KMS-11 (cell line): ENCODE data around the gene RNF10.

Source experiments
- H2AFZ ChIP-seq: fragments of 200-600 bp; sonication (generic); 2 replicates; pipeline ENCODE4 v1.6.1; 2016; ENCODE audit warnings: antibody characterized with exemption, mixed run types, low read depth
- H3K27ac ChIP-seq: fragments of 200-600 bp; sonication (generic); 2 replicates; pipeline ENCODE4 v1.6.1; 2016; ENCODE audit warnings: mild to moderate bottlenecking, mixed run types
- H3K27me3 ChIP-seq: fragments of 200-600 bp; sonication (generic); 2 replicates; pipeline ENCODE4 v1.6.1; 2017; ENCODE audit warnings: mild to moderate bottlenecking, low read depth, mixed run types, moderate library complexity; ENCODE audit not compliant: insufficient read depth
- H3K36me3 ChIP-seq: fragments of 200-600 bp; sonication (generic); 2 replicates; pipeline ENCODE4 v1.6.1; 2017; ENCODE audit warnings: mild to moderate bottlenecking, mixed run types; ENCODE audit not compliant: insufficient read depth
- H3K4me1 ChIP-seq: fragments of 200-600 bp; sonication (generic); 2 replicates; pipeline ENCODE4 v1.6.1; 2016; ENCODE audit warnings: mild to moderate bottlenecking, low read depth, mixed run types; ENCODE audit not compliant: poor library complexity, severe bottlenecking
- H3K4me2 ChIP-seq: fragments of 200-600 bp; sonication (generic); 2 replicates; pipeline ENCODE4 v1.7.0; 2016; ENCODE audit warnings: mild to moderate bottlenecking, mixed run types
- H3K4me3 ChIP-seq: fragments of 200-600 bp; sonication (generic); IDR thresholded peaks from 2 replicates; pipeline ENCODE4 v1.6.1; 2017; ENCODE audit warnings: low read depth, low read length, mixed read lengths; ENCODE audit not compliant: insufficient read depth
- H3K79me2 ChIP-seq: fragments of 200-600 bp; sonication (generic); 2 replicates; pipeline ENCODE4 v1.6.1; 2016; ENCODE audit warnings: low read depth, mixed run types; ENCODE audit not compliant: insufficient read depth
- H3K9ac ChIP-seq: fragments of 200-600 bp; sonication (generic); 2 replicates; pipeline ENCODE4 v1.6.1; 2016; ENCODE audit warnings: mild to moderate bottlenecking, mixed run types
- H4K20me1 ChIP-seq: fragments of 200-600 bp; sonication (generic); 2 replicates; pipeline ENCODE4 v1.6.1; 2016; ENCODE audit warnings: mild to moderate bottlenecking, mixed run types; ENCODE audit not compliant: insufficient read depth
- TF ChIP-seq, protein P1 (sequence below): fragments of 200-600 bp; sonication (generic); conservative IDR thresholded peaks from 2 replicates; pipeline ENCODE4 v1.6.1; 2017; ENCODE audit warnings: low read depth, mild to moderate bottlenecking, antibody characterized with exemption, low read length, moderate library complexity, mixed read lengths

The RNF10 gene

DNA sequence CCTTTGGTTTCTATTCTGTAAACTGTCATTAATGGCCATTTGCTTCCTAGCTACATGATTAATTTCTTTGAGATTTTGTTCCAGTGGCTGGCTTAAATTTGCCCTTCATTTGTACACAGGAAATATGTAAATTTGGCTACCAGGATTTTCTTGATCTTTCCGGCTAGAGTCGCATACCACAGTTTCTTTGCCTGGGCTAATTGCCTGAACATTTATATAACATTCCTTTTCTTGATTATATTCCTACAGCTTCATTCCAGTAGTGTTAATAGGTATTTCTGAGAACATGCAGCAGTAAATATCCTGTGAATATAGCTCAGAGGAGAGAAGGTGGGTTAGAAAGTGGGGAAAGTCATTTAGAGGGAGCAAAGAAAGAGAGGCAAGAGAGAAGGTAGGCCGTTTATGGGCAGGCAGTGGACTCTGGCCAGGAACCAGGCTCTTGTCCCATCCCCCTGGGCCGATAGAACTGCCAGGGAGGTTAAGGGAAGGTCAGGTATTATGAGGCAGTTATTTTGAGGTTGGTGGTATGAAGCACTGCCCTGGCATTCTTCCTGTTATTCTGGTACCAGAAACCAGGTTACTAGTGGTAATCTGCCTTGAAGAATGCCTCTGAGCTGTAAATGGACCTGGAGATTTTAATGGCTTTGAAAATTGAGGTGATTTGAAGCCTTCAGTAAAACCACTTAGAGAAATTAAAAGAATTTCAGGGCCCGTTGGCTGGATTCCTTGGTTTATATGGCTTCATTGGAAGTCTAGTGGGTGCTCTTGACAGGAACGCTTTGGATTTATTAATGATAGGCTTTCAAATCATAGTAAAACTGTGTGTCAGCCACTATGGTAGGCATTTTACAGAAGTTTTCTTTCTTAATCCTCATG lies 4.4 kb downstream of the RNF10 start:
- H3K9ac ChIP-seq, result peak overlapping the region; percentile 50; the same call in 1 of the 2 replicates
- H4K20me1 ChIP-seq, result no peaks in the 10 kb centered on the region

GRCh38 chr12:120539303-120539702 lies 5.1 kb downstream of the RNF10 start:
- H3K27ac ChIP-seq, result peak overlapping the region; percentile 93
- H3K27me3 ChIP-seq, result no peaks in the 10 kb centered on the region
- no peak overlapping the region for H2AFZ ChIP-seq
- H3K9ac ChIP-seq, result peak overlapping the region; percentile 51; the same call in 1 of the 2 replicates
- no peaks in the 10 kb centered on the region for H4K20me1 ChIP-seq
- H3K36me3 ChIP-seq, result no peaks in the 10 kb centered on the region
- H3K4me3 ChIP-seq, result no peak overlapping the region
- H3K79me2 ChIP-seq, result peaks cover 98% of the 10 kb centered on the region
- peaks cover 77% of the 10 kb centered on the region for H3K4me1 ChIP-seq
- H3K4me2 ChIP-seq, result peak overlapping the region; percentile 97
- TF ChIP-seq, protein P1, sequence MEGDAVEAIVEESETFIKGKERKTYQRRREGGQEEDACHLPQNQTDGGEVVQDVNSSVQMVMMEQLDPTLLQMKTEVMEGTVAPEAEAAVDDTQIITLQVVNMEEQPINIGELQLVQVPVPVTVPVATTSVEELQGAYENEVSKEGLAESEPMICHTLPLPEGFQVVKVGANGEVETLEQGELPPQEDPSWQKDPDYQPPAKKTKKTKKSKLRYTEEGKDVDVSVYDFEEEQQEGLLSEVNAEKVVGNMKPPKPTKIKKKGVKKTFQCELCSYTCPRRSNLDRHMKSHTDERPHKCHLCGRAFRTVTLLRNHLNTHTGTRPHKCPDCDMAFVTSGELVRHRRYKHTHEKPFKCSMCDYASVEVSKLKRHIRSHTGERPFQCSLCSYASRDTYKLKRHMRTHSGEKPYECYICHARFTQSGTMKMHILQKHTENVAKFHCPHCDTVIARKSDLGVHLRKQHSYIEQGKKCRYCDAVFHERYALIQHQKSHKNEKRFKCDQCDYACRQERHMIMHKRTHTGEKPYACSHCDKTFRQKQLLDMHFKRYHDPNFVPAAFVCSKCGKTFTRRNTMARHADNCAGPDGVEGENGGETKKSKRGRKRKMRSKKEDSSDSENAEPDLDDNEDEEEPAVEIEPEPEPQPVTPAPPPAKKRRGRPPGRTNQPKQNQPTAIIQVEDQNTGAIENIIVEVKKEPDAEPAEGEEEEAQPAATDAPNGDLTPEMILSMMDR, result no peak

More for the DNA sequence above, 4.4 kb downstream of the RNF10 start:
- no peak overlapping the region for H2AFZ ChIP-seq
- peaks cover 75% of the 10 kb centered on the region for H3K4me1 ChIP-seq
- peak overlapping the region; percentile 93 for H3K27ac ChIP-seq
- no peak overlapping the region for H3K4me3 ChIP-seq
- H3K36me3 ChIP-seq, result no peaks in the 10 kb centered on the region
- peak overlapping the region; percentile 97 for H3K4me2 ChIP-seq
- H3K79me2 ChIP-seq, result peaks cover 92% of the 10 kb centered on the region
- H3K27me3 ChIP-seq, result no peaks in the 10 kb centered on the region
- TF ChIP-seq, protein P1, result no peak

DNA sequence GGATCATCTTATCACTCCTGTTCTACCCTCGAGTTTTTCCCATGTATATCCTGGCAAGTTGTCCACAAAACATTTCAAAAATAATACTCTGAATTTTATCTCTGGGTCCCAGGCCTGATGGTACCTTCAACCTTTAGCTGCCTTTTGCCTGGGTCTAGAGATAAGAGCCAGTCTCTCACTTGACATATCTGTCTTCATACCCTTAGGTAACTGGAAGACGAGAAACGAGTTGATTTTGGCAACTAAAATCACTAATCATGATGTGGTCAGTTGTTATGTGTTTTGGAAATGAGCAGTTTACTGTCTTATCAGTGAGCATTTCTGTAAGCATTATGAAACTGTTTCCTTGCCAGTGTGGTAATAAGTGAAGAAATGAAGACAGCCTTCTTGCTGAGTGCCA lies 6.3 kb downstream of the RNF10 start:
- Histone ChIP-seq H3K27ac (peak overlapping the region; percentile 93), H3K4me1 (peaks cover 77% of the 10 kb centered on the region), H3K4me2 (peak overlapping the region; percentile 97), H3K79me2 (peaks cover 98% of the 10 kb centered on the region), H3K36me3 (no peaks in the 10 kb centered on the region), H4K20me1 (no peaks in the 10 kb centered on the region), H2AFZ (no peak overlapping the region), H3K4me3 (no peak overlapping the region), H3K27me3 (no peaks in the 10 kb centered on the region), H3K9ac (peak overlapping the region; percentile 51; the same call in 1 of the 2 replicates)
- TF ChIP-seq, protein P1, result no peak

- Histone ChIP-seq H2AFZ (no peak overlapping the region), H3K4me2 (peak overlapping the region; percentile 33; the same call in 1 of the 2 replicates), H3K36me3 (peaks cover 7% of the 10 kb centered on the region; the same call in 1 of the 2 replicates), H3K4me1 (peaks cover 71% of the 10 kb centered on the region), H3K4me3 (no peak overlapping the region), H4K20me1 (peaks cover 3% of the 10 kb centered on the region; the same call in 1 of the 2 replicates), H3K9ac (no peak overlapping the region), H3K79me2 (peaks cover 98% of the 10 kb centered on the region), H3K27ac (no peak overlapping the region), H3K27me3 (no peaks in the 10 kb centered on the region)
- TF ChIP-seq, protein P1, result no peak
Observed at GRCh38 chr12:120542166-120542565, 8.0 kb downstream of the RNF10 start.
